H1 (cell line): ENCODE measurements around the gene RGL2.

Experiments
- BACH1 ChIP-seq: IDR thresholded peaks from 2 replicates; pipeline ENCODE4 v1.6.1; 2012; ENCODE audit warnings: low read length, improper control_type of control experiment
- EP300 ChIP-seq, 2 experiments: IDR thresholded peaks; 1 replicate in 1 of 2; 2 replicates in 1 of 2; pipeline ENCODE4 v1.6.1; 2011 to 2012; ENCODE audit warnings: low read depth in 2 of 2, low read length in 2 of 2, mild to moderate bottlenecking in 2 of 2, borderline replicate concordance in 1 of 2, inconsistent platforms in 1 of 2, moderate library complexity in 1 of 2
- GABPA ChIP-seq: IDR thresholded peaks from 2 replicates; pipeline ENCODE4 v1.6.1; 2011; ENCODE audit warnings: mild to moderate bottlenecking, low read length, moderate library complexity, borderline replicate concordance; ENCODE audit not compliant: insufficient read depth
- HDAC2 ChIP-seq, 2 experiments: fragments of 300-600 bp in 1 of 2; sonication (generic) in 1 of 2; IDR thresholded peaks; 2 replicates each; pipeline ENCODE4 v1.6.1; 2011 to 2012; ENCODE audit warnings: low read depth in 2 of 2, low read length in 2 of 2, mild to moderate bottlenecking in 2 of 2, moderate library complexity in 2 of 2, borderline replicate concordance in 1 of 2, inconsistent platforms in 1 of 2
- KDM1A ChIP-seq: fragments of 200-600, 300-600 bp; sonication (generic); IDR thresholded peaks from 2 replicates; pipeline ENCODE4 v1.7.1; 2016; ENCODE audit warnings: mild to moderate bottlenecking, low read length, borderline replicate concordance
- POLR2A ChIP-seq, 2 experiments: IDR thresholded peaks; 1 replicate in 1 of 2; 2 replicates in 1 of 2; pipeline ENCODE4 v1.6.1; 2011; ENCODE audit warnings: low read depth in 2 of 2, low read length in 2 of 2, mild to moderate bottlenecking in 2 of 2; ENCODE audit errors: control extremely low read depth in 1 of 2
- POLR2AphosphoS5 ChIP-seq: IDR thresholded peaks from 2 replicates; pipeline ENCODE4 v1.6.1; 2011; ENCODE audit warnings: low read depth, low read length
- RBBP5 ChIP-seq: IDR thresholded peaks from 2 replicates; pipeline ENCODE4 v1.7.1; 2012; ENCODE audit warnings: low read depth, mild to moderate bottlenecking, inconsistent platforms, low read length, moderate library complexity, borderline replicate concordance
- SIX5 ChIP-seq: IDR thresholded peaks from 2 replicates; pipeline ENCODE4 v1.6.1; 2011; ENCODE audit warnings: mild to moderate bottlenecking, low read depth, low read length
- SRF ChIP-seq: IDR thresholded peaks from 2 replicates; pipeline ENCODE4 v1.6.1; 2011; ENCODE audit warnings: mild to moderate bottlenecking, low read depth, low read length, moderate library complexity
- SUZ12 ChIP-seq: fragments of 200-600 bp; sonication (generic); IDR thresholded peaks from 2 replicates; pipeline ENCODE4 v1.6.1; 2012; ENCODE audit warnings: mild to moderate bottlenecking, inconsistent platforms, low read length, moderate library complexity, mixed read lengths
- TEAD4 ChIP-seq: IDR thresholded peaks from 2 replicates; pipeline ENCODE4 v1.6.1; 2012; ENCODE audit warnings: low read depth, low read length, inconsistent platforms, mixed read lengths
- TF ChIP-seq, protein P1 (sequence below), 3 experiments: IDR thresholded peaks; 1 replicate in 2 of 3; 2 replicates in 1 of 3; pipeline versions ENCODE4 v1.5.1 to v1.6.1; 2011; ENCODE audit warnings: low read length in 3 of 3, mild to moderate bottlenecking in 3 of 3, inconsistent platforms in 2 of 3, low read depth in 1 of 3, moderate library complexity in 1 of 3; ENCODE audit not compliant: insufficient read depth in 1 of 3; ENCODE audit errors: control extremely low read depth in 1 of 3
- TF ChIP-seq, protein P2 (sequence below): IDR thresholded peaks from 2 replicates; pipeline ENCODE4 v1.6.1; 2011; ENCODE audit warnings: low read length, improper control_type of control experiment

- TF ChIP-seq, protein P1, sequence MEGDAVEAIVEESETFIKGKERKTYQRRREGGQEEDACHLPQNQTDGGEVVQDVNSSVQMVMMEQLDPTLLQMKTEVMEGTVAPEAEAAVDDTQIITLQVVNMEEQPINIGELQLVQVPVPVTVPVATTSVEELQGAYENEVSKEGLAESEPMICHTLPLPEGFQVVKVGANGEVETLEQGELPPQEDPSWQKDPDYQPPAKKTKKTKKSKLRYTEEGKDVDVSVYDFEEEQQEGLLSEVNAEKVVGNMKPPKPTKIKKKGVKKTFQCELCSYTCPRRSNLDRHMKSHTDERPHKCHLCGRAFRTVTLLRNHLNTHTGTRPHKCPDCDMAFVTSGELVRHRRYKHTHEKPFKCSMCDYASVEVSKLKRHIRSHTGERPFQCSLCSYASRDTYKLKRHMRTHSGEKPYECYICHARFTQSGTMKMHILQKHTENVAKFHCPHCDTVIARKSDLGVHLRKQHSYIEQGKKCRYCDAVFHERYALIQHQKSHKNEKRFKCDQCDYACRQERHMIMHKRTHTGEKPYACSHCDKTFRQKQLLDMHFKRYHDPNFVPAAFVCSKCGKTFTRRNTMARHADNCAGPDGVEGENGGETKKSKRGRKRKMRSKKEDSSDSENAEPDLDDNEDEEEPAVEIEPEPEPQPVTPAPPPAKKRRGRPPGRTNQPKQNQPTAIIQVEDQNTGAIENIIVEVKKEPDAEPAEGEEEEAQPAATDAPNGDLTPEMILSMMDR (IDR thresholded peaks at IDR 0.05; ENCODE audit: control extremely low read depth in 1 of 3, insufficient read depth in 1 of 3, low read depth in 1 of 3, low read length in 3 of 3) = peak in 1 of 3 experiments; percentile 11; a peak in 1 of 4 replicates
- TF ChIP-seq EP300 (IDR thresholded peaks at IDR 0.05; ENCODE audit: borderline replicate concordance in 1 of 2, low read depth in 2 of 2, low read length in 2 of 2) = no peak
- no peak for TF ChIP-seq SRF
- no peak for TF ChIP-seq GABPA
- TF ChIP-seq POLR2AphosphoS5 = no peak
- TF ChIP-seq RBBP5 = no peak
- TF ChIP-seq SUZ12 = no peak
- TF ChIP-seq TEAD4 = no peak
- no peak for TF ChIP-seq SIX5
- TF ChIP-seq BACH1 = no peak
- TF ChIP-seq, protein P2, sequence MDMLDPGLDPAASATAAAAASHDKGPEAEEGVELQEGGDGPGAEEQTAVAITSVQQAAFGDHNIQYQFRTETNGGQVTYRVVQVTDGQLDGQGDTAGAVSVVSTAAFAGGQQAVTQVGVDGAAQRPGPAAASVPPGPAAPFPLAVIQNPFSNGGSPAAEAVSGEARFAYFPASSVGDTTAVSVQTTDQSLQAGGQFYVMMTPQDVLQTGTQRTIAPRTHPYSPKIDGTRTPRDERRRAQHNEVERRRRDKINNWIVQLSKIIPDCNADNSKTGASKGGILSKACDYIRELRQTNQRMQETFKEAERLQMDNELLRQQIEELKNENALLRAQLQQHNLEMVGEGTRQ = peak; percentile 72
- TF ChIP-seq KDM1A = no peak
- TF ChIP-seq HDAC2 (IDR thresholded peaks at IDR 0.05; ENCODE audit: borderline replicate concordance in 1 of 2, low read depth in 2 of 2, low read length in 2 of 2) = 0 out of 4 replicates have a peak, but pooled peaks of 1 of the 2 experiments have one; percentile 8
- peak in 1 of 2 experiments; percentile 55; a peak in 2 of 3 replicates for TF ChIP-seq POLR2A (IDR thresholded peaks at IDR 0.05; ENCODE audit: control extremely low read depth in 1 of 2, low read depth in 2 of 2, low read length in 2 of 2)
Measured at GRCh38 chr6:33312361-33313104, 13.8 kb upstream of the RGL2 start.
